ENCODE measurements around the gene DMRTB1.

DMRTB1 gene

DNA sequence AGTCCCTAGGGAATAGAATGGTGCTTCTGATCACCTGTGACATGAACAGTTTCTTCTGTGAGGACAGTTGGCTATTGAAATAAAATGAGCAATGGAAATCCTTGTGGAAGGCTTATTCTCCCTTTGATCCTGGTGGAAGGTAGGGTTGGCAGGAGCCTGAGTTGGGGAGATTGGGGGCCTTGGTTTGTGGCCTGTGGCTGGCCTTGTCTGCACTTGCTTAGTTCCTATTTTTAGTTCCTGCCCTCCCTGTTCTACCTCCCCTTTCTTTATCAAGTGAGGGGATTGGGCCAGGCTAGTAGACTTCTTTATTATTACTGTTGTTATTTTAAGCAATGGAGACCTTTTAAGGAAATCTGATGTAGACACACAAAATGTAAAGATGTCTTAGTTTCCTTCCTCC lies 8.2 kb downstream of the DMRTB1 start:
- no peak overlapping the region for H2BK12ac ChIP-seq (ENCODE audit: low read length in 2 of 2)
- no peak overlapping the region for H3K14ac ChIP-seq (ENCODE audit: low read length in 2 of 2)
- no peak overlapping the region for H4K91ac ChIP-seq (ENCODE audit: low read length)
- H3K4me2 ChIP-seq (ENCODE audit: low read length, poor library complexity, severe bottlenecking) = no peak overlapping the region
- no peak overlapping the region for H3K23ac ChIP-seq (ENCODE audit: low read length in 2 of 2)
- peaks cover 8% of the 10 kb centered on the region for H3K4me1 ChIP-seq (ENCODE audit: control insufficient read depth, insufficient read depth, low read depth, low read length)
- no peak overlapping the region for H2BK120ac ChIP-seq (ENCODE audit: low read depth, low read length)
- H2AK5ac ChIP-seq (ENCODE audit: low read length, severe bottlenecking) = no peak overlapping the region
- no peaks in the 10 kb centered on the region for H3K9me3 ChIP-seq (ENCODE audit: control insufficient read depth, low read length)
- H3K27ac ChIP-seq (ENCODE audit: low read length, poor library complexity, severe bottlenecking) = no peak overlapping the region
- H3K36me3 ChIP-seq (ENCODE audit: control insufficient read depth in 1 of 2, insufficient read depth in 2 of 2, low read depth in 1 of 2, low read length in 2 of 2) = no peaks in the 10 kb centered on the region
- H4K8ac ChIP-seq (ENCODE audit: low read length) = no peak overlapping the region
- no peak overlapping the region for H3K18ac ChIP-seq (ENCODE audit: low read depth in 1 of 2, low read length in 2 of 2)
- no peak overlapping the region for H3K4me3 ChIP-seq (ENCODE audit: insufficient read depth in 1 of 2, low read depth in 1 of 2, low read length in 2 of 2)
- no peak overlapping the region for H3K9ac ChIP-seq (ENCODE audit: low read length)
- no peak overlapping the region for H2AFZ ChIP-seq (ENCODE audit: low read depth, low read length)
- no peak overlapping the region for H3K4ac ChIP-seq (ENCODE audit: low read depth in 1 of 2, low read length in 2 of 2)
- H3K27me3 ChIP-seq (ENCODE audit: control insufficient read depth in 1 of 2, insufficient read depth in 1 of 2, low read length in 2 of 2) = peaks cover 0 to 30% of the 10 kb centered on the region in 2 experiments
- no peak for DNase-seq
- H2BK5ac ChIP-seq (ENCODE audit: low read depth, low read length, poor library complexity, severe bottlenecking) = no peak overlapping the region
- H2BK15ac ChIP-seq (ENCODE audit: low read depth, poor library complexity, severe bottlenecking) = no peak overlapping the region
- no peaks in the 10 kb centered on the region for H3K79me1 ChIP-seq (replicated peaks; ENCODE audit: low read length, poor library complexity, severe bottlenecking)

DNA sequence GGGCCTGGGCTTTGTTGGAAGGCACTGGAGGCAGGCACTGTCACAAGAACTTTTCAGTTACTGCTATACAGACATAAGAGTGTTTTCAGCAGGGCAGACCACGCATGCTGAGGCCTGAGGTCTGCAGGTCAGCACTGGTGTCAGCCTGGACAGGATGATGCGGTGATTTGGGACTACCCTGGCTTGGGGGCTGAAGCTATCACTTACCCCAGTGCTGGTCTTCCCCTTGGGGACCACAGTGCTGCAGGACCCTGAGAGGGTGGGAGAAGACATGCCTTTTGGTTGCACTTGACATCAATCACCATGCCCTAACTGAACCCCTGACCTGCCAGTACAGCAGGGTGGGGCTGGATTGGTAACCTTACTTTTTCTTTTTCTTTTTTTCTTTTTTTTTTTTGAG lies 9.2 kb downstream of the DMRTB1 start:
- Histone ChIP-seq H2BK120ac (ENCODE audit: low read depth, low read length) (no peak overlapping the region), H3K9ac (ENCODE audit: low read length) (no peak overlapping the region), H3K4me2 (ENCODE audit: low read length, poor library complexity, severe bottlenecking) (no peak overlapping the region), H3K36me3 (ENCODE audit: control insufficient read depth in 1 of 2, insufficient read depth in 2 of 2, low read depth in 1 of 2, low read length in 2 of 2) (no peaks in the 10 kb centered on the region), H3K4ac (ENCODE audit: low read depth in 1 of 2, low read length in 2 of 2) (no peak overlapping the region), H2AK5ac (ENCODE audit: low read length, severe bottlenecking) (no peak overlapping the region), H2BK15ac (ENCODE audit: low read depth, poor library complexity, severe bottlenecking) (no peak overlapping the region), H3K9me3 (ENCODE audit: control insufficient read depth, low read length) (no peaks in the 10 kb centered on the region), H3K23ac (ENCODE audit: low read length in 2 of 2) (no peak overlapping the region), H2AFZ (ENCODE audit: low read depth, low read length) (no peak overlapping the region), H3K27ac (ENCODE audit: low read length, poor library complexity, severe bottlenecking) (no peak overlapping the region), H3K14ac (ENCODE audit: low read length in 2 of 2) (no peak overlapping the region), H4K91ac (ENCODE audit: low read length) (no peak overlapping the region), H3K4me1 (ENCODE audit: control insufficient read depth, insufficient read depth, low read depth, low read length) (peaks cover 6% of the 10 kb centered on the region), H3K27me3 (ENCODE audit: control insufficient read depth in 1 of 2, insufficient read depth in 1 of 2, low read length in 2 of 2) (peaks cover 0 to 20% of the 10 kb centered on the region in 2 experiments), H4K8ac (ENCODE audit: low read length) (no peak overlapping the region), H2BK12ac (ENCODE audit: low read length in 2 of 2) (no peak overlapping the region), H3K4me3 (ENCODE audit: insufficient read depth in 1 of 2, low read depth in 1 of 2, low read length in 2 of 2) (no peak overlapping the region), H2BK5ac (ENCODE audit: low read depth, low read length, poor library complexity, severe bottlenecking) (no peak overlapping the region), H3K79me1 (replicated peaks; ENCODE audit: low read length, poor library complexity, severe bottlenecking) (no peaks in the 10 kb centered on the region), H3K18ac (ENCODE audit: low read depth in 1 of 2, low read length in 2 of 2) (no peak overlapping the region)
- 100% methylated on average over 2 of the region's 2 CpGs for WGBS
- DNase-seq = no peak

DNA sequence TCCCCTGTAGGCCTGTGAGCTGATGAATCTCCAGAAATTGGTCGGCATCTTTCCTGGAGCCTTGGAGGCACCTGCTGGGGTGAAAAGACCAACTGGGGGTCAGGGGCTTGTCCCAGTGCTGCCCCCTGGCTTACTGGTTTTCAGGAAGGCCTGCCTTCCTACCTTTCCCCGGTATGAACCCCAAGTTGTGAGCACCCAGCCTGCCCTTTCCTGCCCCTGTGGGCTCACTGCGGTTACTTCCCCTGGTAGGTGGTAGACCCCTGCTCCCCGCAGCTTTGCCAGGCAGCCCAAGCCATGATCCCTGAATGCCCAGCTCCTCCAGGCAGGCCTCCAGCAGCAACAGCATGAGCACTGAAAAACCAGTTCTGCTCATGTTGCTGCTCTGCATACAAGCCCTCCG lies 10.2 kb downstream of the DMRTB1 start:
- no peak overlapping the region for H3K27ac ChIP-seq (ENCODE audit: low read length, poor library complexity, severe bottlenecking)
- peak overlapping the region; percentile 35 for H4K8ac ChIP-seq (ENCODE audit: low read length)
- no peak overlapping the region for H2AK5ac ChIP-seq (ENCODE audit: low read length, severe bottlenecking)
- no peak overlapping the region for H3K4ac ChIP-seq (ENCODE audit: low read depth in 1 of 2, low read length in 2 of 2)
- H2BK5ac ChIP-seq (ENCODE audit: low read depth, low read length, poor library complexity, severe bottlenecking) = no peak overlapping the region
- no peak overlapping the region for H3K4me3 ChIP-seq (ENCODE audit: insufficient read depth in 1 of 2, low read depth in 1 of 2, low read length in 2 of 2)
- no peak for DNase-seq
- no peak overlapping the region for H2BK12ac ChIP-seq (ENCODE audit: low read length in 2 of 2)
- H3K9me3 ChIP-seq (ENCODE audit: control insufficient read depth, low read length) = no peaks in the 10 kb centered on the region
- over 99% methylated on average over 5 of the region's 5 CpGs for WGBS
- no peak overlapping the region for H4K91ac ChIP-seq (ENCODE audit: low read length)
- peaks cover 0 to 11% of the 10 kb centered on the region in 2 experiments for H3K27me3 ChIP-seq (ENCODE audit: control insufficient read depth in 1 of 2, insufficient read depth in 1 of 2, low read length in 2 of 2)
- no peak overlapping the region for H3K9ac ChIP-seq (ENCODE audit: low read length)
- peak overlapping the region in 1 of 2 experiments; percentile 46 for H3K23ac ChIP-seq (ENCODE audit: low read length in 2 of 2)
- peaks cover 6% of the 10 kb centered on the region for H3K4me1 ChIP-seq (ENCODE audit: control insufficient read depth, insufficient read depth, low read depth, low read length)
- no peak overlapping the region for H2AFZ ChIP-seq (ENCODE audit: low read depth, low read length)
- H3K36me3 ChIP-seq (ENCODE audit: control insufficient read depth in 1 of 2, insufficient read depth in 2 of 2, low read depth in 1 of 2, low read length in 2 of 2) = no peaks in the 10 kb centered on the region
- no peaks in the 10 kb centered on the region for H3K79me1 ChIP-seq (replicated peaks; ENCODE audit: low read length, poor library complexity, severe bottlenecking)
- no peak overlapping the region for H2BK120ac ChIP-seq (ENCODE audit: low read depth, low read length)
- no peak overlapping the region for H3K14ac ChIP-seq (ENCODE audit: low read length in 2 of 2)
- no peak overlapping the region for H3K4me2 ChIP-seq (ENCODE audit: low read length, poor library complexity, severe bottlenecking)
- H3K18ac ChIP-seq (ENCODE audit: low read depth in 1 of 2, low read length in 2 of 2) = no peak overlapping the region
- H2BK15ac ChIP-seq (ENCODE audit: low read depth, poor library complexity, severe bottlenecking) = no peak overlapping the region

DNA sequence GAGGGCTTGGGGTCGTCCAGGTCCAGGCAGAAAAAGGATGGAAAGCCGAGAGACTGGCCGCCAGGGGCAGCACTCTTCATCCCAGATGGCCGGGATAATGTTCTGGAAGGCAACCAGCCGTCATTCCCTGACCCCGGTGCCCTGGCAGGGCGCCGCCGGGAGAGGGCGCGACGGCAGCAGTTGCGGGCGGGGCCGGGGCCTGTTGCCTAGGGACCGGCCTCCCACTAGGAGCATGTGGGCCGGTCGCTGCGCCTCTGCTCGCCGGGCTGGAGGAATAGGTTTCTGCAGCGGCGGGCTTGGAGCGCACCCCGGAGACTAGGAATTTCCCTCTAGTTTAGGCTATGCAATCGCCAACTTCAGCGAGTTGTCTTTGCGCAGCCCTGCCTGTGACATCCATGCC lies 11.0 kb downstream of the DMRTB1 start:
- H3K36me3 ChIP-seq (ENCODE audit: control insufficient read depth in 1 of 2, insufficient read depth in 2 of 2, low read depth in 1 of 2, low read length in 2 of 2) = no peaks in the 10 kb centered on the region
- peak overlapping the region; percentile 43 for H3K4me2 ChIP-seq (ENCODE audit: low read length, poor library complexity, severe bottlenecking)
- no peak overlapping the region for H2BK15ac ChIP-seq (ENCODE audit: low read depth, poor library complexity, severe bottlenecking)
- H3K4ac ChIP-seq (ENCODE audit: low read depth in 1 of 2, low read length in 2 of 2) = no peak overlapping the region
- H2AFZ ChIP-seq (ENCODE audit: low read depth, low read length) = peak overlapping the region; percentile 32
- H3K4me3 ChIP-seq (ENCODE audit: insufficient read depth in 1 of 2, low read depth in 1 of 2, low read length in 2 of 2) = peak overlapping the region in 1 of 2 experiments; percentile 69
- H2BK120ac ChIP-seq (ENCODE audit: low read depth, low read length) = no peak overlapping the region
- 8% methylated on average over 28 of the region's 28 CpGs for WGBS
- H3K27ac ChIP-seq (ENCODE audit: low read length, poor library complexity, severe bottlenecking) = no peak overlapping the region
- no peaks in the 10 kb centered on the region for H3K9me3 ChIP-seq (ENCODE audit: control insufficient read depth, low read length)
- no peak overlapping the region for H3K23ac ChIP-seq (ENCODE audit: low read length in 2 of 2)
- no peak overlapping the region for H3K18ac ChIP-seq (ENCODE audit: low read depth in 1 of 2, low read length in 2 of 2)
- peaks cover 6% of the 10 kb centered on the region for H3K4me1 ChIP-seq (ENCODE audit: control insufficient read depth, insufficient read depth, low read depth, low read length)
- no peak overlapping the region for H2AK5ac ChIP-seq (ENCODE audit: low read length, severe bottlenecking)
- no peak overlapping the region for H2BK12ac ChIP-seq (ENCODE audit: low read length in 2 of 2)
- H3K9ac ChIP-seq (ENCODE audit: low read length) = peak overlapping the region; percentile 45
- no peak overlapping the region for H4K8ac ChIP-seq (ENCODE audit: low read length)
- H3K27me3 ChIP-seq (ENCODE audit: control insufficient read depth in 1 of 2, insufficient read depth in 1 of 2, low read length in 2 of 2) = peaks cover 4 to 11% of the 10 kb centered on the region in 2 experiments
- no peak overlapping the region for H2BK5ac ChIP-seq (ENCODE audit: low read depth, low read length, poor library complexity, severe bottlenecking)
- H3K79me1 ChIP-seq (replicated peaks; ENCODE audit: low read length, poor library complexity, severe bottlenecking) = no peaks in the 10 kb centered on the region
- no peak overlapping the region for H3K14ac ChIP-seq (ENCODE audit: low read length in 2 of 2)
- no peak overlapping the region for H4K91ac ChIP-seq (ENCODE audit: low read length)
- DNase-seq = peak; percentile 81
